Thyroid gland (tissue), 4 donors: ENCODE data around the gene CEP131. TPM values are rescaled to one million over a fixed set of nuclear protein-coding genes. Genes with fewer than 3 reads are reported as not detected.

ENCODE experiments used
- DNase-seq, 2 donors: peaks; one replicate each; pipeline ENCODE4 v3.0.0-alpha.2; 2019
- H3K27ac ChIP-seq, 3 donors: fragments of 200-600 bp; sonication (generic); 1 replicate in 2 of 3; 2 replicates in 1 of 3; pipeline ENCODE4 v1.5.1; 2016 to 2019; ENCODE audit warnings: mild to moderate bottlenecking in 1 of 3, moderate library complexity in 1 of 3
- H3K27me3 ChIP-seq: fragments of 200-600 bp; sonication (generic); one replicate; pipeline ENCODE4 v1.5.1; 2019
- H3K36me3 ChIP-seq, 2 donors: fragments of 200-600 bp; sonication (generic); one replicate each; pipeline ENCODE4 v1.5.1; 2016 to 2019
- H3K4me1 ChIP-seq, 2 donors: fragments of 200-600 bp; sonication (generic); one replicate each; pipeline ENCODE4 v1.5.1; 2017 to 2019
- H3K4me3 ChIP-seq, 3 donors: fragments of 200-600 bp; sonication (generic); replicated peaks in 1 of 3; 1 replicate in 2 of 3; 2 replicates in 1 of 3; pipeline ENCODE4 v1.5.1; 2016; ENCODE audit warnings: mild to moderate bottlenecking in 1 of 3
- H3K9me3 ChIP-seq: fragments of 200-600 bp; sonication (generic); one replicate; pipeline ENCODE4 v1.5.1; 2017
- POLR2A ChIP-seq, 2 donors: fragments of 450-650 bp; IDR thresholded peaks; one replicate each; pipeline ENCODE4 v1.6.1; 2017; ENCODE audit warnings: antibody characterized with exemption in 2 of 2, mild to moderate bottlenecking in 2 of 2, moderate library complexity in 1 of 2
- whole genome bisulfite sequencing, 2 donors: methylation state at CpG; one replicate each; pipeline ENCODE4 v1.1.5; 2017; 5-methylcytosine and 5-hydroxymethylcytosine counted together
- intact Hi-C: fragments of 100-400 bp; cut with DNase I; formaldehyde crosslinking; loops from one replicate; pipeline ENCODE4 v1.15.1; 2023
- total RNA-seq, 4 donors: library from RNA; depleted of rRNA; stranded (reverse); fragments of >200 nt; gene quantifications; one replicate each; pipeline ENCODE4 v1.2.3, GENCODE V29; 2016
- TF ChIP-seq, protein P1 (sequence below), 6 experiments: fragments of 200-600 bp in 3 of 6; fragments of 450-650 bp in 3 of 6; sonication (generic) in 3 of 6; IDR thresholded peaks; one replicate each; pipeline ENCODE4 v1.5.1; 2016 to 2019; ENCODE audit warnings: antibody characterized with exemption in 6 of 6, mild to moderate bottlenecking in 2 of 6, inconsistent platforms in 1 of 6, moderate library complexity in 1 of 6

The CEP131 gene
- total RNA-seq, 4 donors from 2014 or later: 6.9 to 12.0 (median 8.6) TPM

DNA sequence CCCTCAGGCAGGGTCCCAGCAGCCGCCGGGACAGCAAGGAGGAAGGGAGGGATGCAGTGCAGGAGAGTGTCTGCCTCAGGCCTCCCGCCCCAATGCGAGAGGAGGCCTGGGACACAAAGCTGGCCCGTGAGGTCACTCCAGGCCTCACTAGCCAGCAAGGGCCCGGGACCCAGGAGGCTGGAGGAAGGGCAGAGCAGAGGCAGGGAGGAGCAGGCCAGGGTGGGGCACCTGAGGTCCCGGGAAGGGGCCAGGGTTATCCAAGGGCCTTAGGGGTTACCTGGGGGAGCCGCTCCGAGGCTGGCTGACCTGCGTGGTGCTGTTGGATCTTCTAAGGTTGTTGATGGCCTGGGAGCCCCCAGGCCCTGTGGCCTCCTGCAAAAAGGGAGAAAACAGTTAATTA lies 14.1 kb downstream of the CEP131 start:
- H3K36me3 ChIP-seq: no peaks in the 10 kb centered on the region
- no peak for TF ChIP-seq POLR2A (IDR thresholded peaks at IDR 0.05)
- TF ChIP-seq, protein P1, sequence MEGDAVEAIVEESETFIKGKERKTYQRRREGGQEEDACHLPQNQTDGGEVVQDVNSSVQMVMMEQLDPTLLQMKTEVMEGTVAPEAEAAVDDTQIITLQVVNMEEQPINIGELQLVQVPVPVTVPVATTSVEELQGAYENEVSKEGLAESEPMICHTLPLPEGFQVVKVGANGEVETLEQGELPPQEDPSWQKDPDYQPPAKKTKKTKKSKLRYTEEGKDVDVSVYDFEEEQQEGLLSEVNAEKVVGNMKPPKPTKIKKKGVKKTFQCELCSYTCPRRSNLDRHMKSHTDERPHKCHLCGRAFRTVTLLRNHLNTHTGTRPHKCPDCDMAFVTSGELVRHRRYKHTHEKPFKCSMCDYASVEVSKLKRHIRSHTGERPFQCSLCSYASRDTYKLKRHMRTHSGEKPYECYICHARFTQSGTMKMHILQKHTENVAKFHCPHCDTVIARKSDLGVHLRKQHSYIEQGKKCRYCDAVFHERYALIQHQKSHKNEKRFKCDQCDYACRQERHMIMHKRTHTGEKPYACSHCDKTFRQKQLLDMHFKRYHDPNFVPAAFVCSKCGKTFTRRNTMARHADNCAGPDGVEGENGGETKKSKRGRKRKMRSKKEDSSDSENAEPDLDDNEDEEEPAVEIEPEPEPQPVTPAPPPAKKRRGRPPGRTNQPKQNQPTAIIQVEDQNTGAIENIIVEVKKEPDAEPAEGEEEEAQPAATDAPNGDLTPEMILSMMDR (IDR thresholded peaks at IDR 0.05): no peak
- H3K4me1 ChIP-seq: no peaks in the 10 kb centered on the region
- H3K27me3 ChIP-seq: no peaks in the 10 kb centered on the region
- no peak for DNase-seq
- no peak overlapping the region for H3K27ac ChIP-seq
- no peak overlapping the region for H3K4me3 ChIP-seq
- WGBS, 2 donors: 95 to 96% methylated on average over 7 to 10 of the region's 10 CpGs
- intact Hi-C loops: no loop called here
- no peaks in the 10 kb centered on the region for H3K9me3 ChIP-seq

DNA sequence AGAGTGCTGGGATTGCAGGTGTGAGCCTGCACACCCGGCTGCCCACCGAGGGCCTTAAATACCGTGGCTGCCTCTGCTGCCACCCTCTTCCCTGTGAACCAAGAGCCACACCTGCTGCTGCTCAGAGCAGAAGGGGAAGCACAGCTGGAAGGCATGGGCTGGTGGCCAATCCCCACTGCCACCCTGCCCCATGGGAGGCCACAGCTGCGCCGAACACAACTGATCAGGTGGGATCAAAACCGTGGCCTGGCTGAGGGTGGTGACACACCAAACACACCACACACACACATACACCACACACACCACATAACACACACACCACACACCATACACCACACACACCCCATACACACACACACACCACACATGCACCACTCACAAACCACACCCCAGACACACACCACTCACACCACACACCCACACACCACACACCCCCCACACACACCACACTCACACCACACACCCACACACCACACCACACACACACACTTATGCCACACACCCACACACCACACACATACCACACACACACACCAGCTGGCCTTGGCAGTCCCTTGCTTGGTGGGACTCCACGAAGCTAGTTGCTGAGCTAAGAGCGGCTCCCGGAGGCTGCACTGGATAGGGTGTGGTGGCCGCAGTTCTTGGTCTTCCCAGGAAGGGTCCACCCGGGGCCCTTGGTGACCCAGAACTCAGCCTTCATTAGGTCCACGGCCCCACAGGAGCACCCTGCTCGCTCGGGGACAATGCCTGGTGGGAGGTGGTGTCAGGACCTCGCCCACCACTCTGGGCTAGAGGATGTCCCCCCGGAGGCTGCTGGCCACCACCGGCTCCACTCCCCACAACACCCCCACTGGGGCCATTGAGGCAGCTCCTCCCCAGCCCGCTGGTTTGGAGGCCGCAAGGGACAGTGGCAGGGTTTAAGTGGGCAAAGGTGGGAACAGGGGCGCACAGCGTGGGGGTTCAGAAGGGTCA lies 14.9 kb downstream of the CEP131 start:
- WGBS, 2 donors: 84 to 89% methylated on average over 11 to 18 of the region's 21 CpGs
- Histone ChIP-seq H3K36me3 (no peaks in the 10 kb centered on the region), H3K4me1 (no peaks in the 10 kb centered on the region), H3K4me3 (no peak overlapping the region), H3K27ac (no peak overlapping the region), H3K27me3 (no peaks in the 10 kb centered on the region), H3K9me3 (no peaks in the 10 kb centered on the region)
- DNase-seq: no peak
- no peak for TF ChIP-seq POLR2A (IDR thresholded peaks at IDR 0.05)
- TF ChIP-seq, protein P1 (IDR thresholded peaks at IDR 0.05): no peak
- intact Hi-C loops: no loop called here

DNA sequence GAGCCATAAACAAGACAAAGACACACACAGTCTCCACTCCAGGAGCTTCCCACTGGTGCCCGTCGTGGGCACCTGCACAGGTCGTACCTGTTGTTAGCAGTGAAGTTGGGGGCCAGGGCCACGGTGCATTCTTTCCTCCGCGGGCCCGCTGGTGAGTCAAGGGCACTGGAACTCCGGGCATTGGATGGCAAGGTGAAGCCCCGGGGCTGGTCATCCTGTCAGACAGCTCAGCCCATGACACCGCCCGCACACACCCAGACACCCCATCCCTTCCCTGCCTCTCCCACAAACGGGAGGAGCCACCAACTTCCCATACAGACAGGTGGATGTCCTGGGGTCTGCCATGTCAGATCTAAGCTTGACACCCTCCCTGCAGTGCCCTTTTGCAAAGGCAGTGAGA lies 16.1 kb downstream of the CEP131 start:
- no peak overlapping the region for H3K4me3 ChIP-seq
- no peaks in the 10 kb centered on the region for H3K27me3 ChIP-seq
- DNase-seq: no peak
- intact Hi-C loops: no loop called here
- TF ChIP-seq POLR2A (IDR thresholded peaks at IDR 0.05): no peak
- TF ChIP-seq, protein P1 (IDR thresholded peaks at IDR 0.05): no peak
- no peak overlapping the region for H3K27ac ChIP-seq
- no peaks in the 10 kb centered on the region for H3K4me1 ChIP-seq
- WGBS, 2 donors: 95 to 100% methylated on average over 5 to 12 of the region's 12 CpGs
- no peaks in the 10 kb centered on the region for H3K9me3 ChIP-seq
- no peaks in the 10 kb centered on the region for H3K36me3 ChIP-seq

DNA sequence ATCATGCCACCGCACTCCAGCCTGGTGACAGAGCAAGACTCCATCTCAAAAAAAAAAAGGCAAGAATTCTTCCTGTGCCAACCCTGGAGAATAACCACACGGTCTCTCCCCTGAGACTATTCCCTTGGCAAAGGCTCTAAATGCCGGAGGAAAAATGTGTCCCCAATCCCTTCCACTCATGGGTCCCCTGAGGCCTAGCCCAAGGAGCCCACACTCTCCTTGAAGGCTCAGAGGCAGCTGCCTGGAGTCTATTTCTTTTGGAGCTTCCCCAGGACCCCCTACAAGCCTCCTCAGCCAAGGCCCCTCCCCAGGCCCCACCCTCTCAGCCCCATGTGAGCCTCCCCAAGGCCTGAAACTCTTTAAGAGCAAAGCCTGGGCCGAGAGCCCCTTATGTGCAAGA lies 16.6 kb downstream of the CEP131 start:
- intact Hi-C loops: no loop called here
- H3K36me3 ChIP-seq: no peaks in the 10 kb centered on the region
- TF ChIP-seq POLR2A (IDR thresholded peaks at IDR 0.05): no peak
- TF ChIP-seq, protein P1 (IDR thresholded peaks at IDR 0.05): no peak
- no peak overlapping the region for H3K4me3 ChIP-seq
- no peak overlapping the region for H3K27ac ChIP-seq
- H3K9me3 ChIP-seq: no peaks in the 10 kb centered on the region
- 77 to 83% methylated on average over 3 to 4 of the region's 4 CpGs for WGBS, 2 donors
- no peak for DNase-seq
- no peaks in the 10 kb centered on the region for H3K27me3 ChIP-seq
- no peaks in the 10 kb centered on the region for H3K4me1 ChIP-seq

DNA sequence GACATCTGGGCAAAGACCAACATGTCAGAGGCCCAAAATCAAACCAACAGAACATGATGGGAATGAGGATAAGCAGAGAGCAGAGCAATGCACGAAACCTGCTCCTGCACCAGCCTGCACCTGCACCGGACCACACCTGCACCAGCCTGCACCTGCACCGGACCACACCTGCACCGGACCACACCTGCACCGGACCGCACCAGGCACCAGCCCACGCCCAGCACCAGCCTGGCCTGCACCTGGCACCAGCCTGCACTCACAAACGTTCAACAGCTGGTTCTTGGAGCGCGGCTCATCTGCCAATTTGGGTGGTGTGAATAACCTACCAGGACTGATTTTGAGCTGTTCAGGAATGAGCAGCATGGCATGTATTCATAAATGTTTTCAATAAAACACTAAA lies 18.2 kb downstream of the CEP131 start:
- H3K36me3 ChIP-seq: no peaks in the 10 kb centered on the region
- no peak for DNase-seq
- WGBS, 2 donors: 87 to 100% methylated on average over 4 to 10 of the region's 10 CpGs
- intact Hi-C loops: no loop called here
- no peaks in the 10 kb centered on the region for H3K9me3 ChIP-seq
- no peak overlapping the region for H3K4me3 ChIP-seq
- H3K4me1 ChIP-seq: no peaks in the 10 kb centered on the region
- H3K27ac ChIP-seq: no peak overlapping the region
- no peak for TF ChIP-seq POLR2A (IDR thresholded peaks at IDR 0.05)
- TF ChIP-seq, protein P1 (IDR thresholded peaks at IDR 0.05): no peak
- no peaks in the 10 kb centered on the region for H3K27me3 ChIP-seq
